LNCaP clone FGC (cell line): ENCODE data around the gene MLH1.
"Not testable (repeated sequence)": the region's sequence is repeated elsewhere in the genome, so short reads cannot be mapped to it uniquely, and the experiment has no call there.

Experiments
- DNase-seq: peaks from one replicate; pipeline ENCODE4 v3.0.0-alpha.2; 2011; ENCODE audit warnings: low read depth
- H3K4me3 ChIP-seq: 2 replicates; pipeline ENCODE4 v1.5.1; 2011; ENCODE audit warnings: mild to moderate bottlenecking, low read depth, low read length, control low read depth
- CTCF ChIP-seq: IDR thresholded peaks from 2 replicates; pipeline ENCODE4 v1.5.1; 2012; ENCODE audit warnings: mild to moderate bottlenecking; ENCODE audit not compliant: control insufficient read depth, insufficient read depth; ENCODE audit errors: extremely low read depth

The MLH1 gene

DNA sequence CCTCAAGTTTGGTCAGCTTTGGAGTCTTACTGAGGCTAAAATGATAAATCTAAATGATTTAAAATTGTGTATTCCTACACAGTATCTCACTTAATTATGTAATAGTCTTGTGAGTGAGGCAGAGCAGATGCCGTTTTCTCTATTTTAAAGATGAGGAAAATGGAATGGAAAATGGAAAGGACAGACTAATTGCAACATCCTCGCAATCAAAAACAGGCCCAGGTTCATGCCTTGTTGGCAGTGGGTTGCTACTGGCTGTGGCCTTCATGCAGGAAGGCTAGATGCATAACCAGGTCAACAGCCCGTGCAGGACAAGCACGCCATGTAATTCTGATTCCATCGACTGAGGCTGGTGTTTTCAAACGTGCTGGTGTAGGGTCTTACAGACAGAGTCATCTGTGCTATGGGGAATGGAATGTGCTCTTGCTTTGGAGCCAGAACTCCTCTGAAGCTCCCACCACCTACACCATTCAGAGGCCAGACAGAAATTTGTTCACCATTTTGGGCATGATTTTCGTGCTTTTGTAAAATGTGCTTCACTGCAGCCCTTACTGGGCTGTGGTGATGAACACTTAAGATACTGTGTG is 37.9 kb downstream of the MLH1 start:
- TF ChIP-seq CTCF, result no peak
- H3K4me3 ChIP-seq, result no peak overlapping the region
- no peak for DNase-seq

DNA sequence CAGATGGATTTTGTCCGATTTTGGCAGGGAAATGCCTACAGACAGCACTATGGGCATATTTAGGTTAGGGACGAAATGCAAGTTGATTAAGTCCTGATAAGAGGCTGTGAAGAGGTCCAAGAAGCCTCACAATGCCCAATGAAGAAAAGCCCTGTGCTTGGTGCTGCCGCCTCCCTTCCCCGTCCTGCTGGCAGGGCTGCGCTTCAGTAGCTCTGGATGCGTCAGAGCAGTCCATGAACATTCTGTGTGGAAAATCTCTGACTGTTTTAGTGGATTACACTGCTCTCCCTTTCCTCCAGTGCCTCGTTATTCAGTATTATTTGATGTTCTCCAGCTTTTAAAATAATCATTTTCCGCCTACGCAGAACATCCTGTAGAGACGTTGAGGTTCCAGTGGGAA is 39.6 kb downstream of the MLH1 start:
- no peak for DNase-seq
- no peak for TF ChIP-seq CTCF
- no peak overlapping the region for H3K4me3 ChIP-seq

GRCh38 chr3:37037352-37037751 is 44.0 kb downstream of the MLH1 start:
- no peak overlapping the region for H3K4me3 ChIP-seq
- no peak for TF ChIP-seq CTCF
- DNase-seq, result no peak

GRCh38 chr3:37039161-37039846 is 46.0 kb downstream of the MLH1 start:
- no peak for DNase-seq
- no peak for TF ChIP-seq CTCF
- H3K4me3 ChIP-seq, result no peak overlapping the region

DNA sequence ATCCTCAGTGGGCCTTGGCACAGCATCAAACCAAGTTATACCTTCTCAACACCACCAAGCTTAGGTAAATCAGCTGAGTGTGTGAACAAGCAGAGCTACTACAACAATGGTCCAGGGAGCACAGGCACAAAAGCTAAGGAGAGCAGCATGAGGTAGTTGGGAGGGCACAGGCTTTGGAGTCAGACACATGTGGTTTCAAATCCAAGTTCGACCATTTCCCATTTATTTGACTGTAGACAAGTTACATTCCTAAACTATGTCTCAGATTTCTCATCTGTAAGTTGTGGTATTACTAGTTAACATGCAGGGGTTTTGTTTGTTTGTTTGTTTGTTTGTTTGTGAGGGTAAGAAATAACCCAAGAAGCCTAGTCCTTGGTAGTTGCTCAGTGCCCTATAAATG is 46.9 kb downstream of the MLH1 start:
- TF ChIP-seq CTCF, result no peak

GRCh38 chr3:37041546-37042195 is 48.4 kb downstream of the MLH1 start:
- no peak for TF ChIP-seq CTCF
- no peak overlapping the region for H3K4me3 ChIP-seq
- peak; percentile 72 for DNase-seq

More for the DNA sequence above, 46.9 kb downstream of the MLH1 start:
- H3K4me3 ChIP-seq, result no peak overlapping the region
- DNase-seq, result no peak

- not testable (repeated sequence) for DNase-seq, H3K4me3 ChIP-seq
Observed at GRCh38 chr3:37042712-37043111, 49.4 kb downstream of the MLH1 start.
